Breast epithelium (tissue), 3 donors: Measurements from ENCODE around the gene CDH4.

ENCODE experiments used
- CTCF ChIP-seq, 3 donors: fragments of 450-650 bp; IDR thresholded peaks; one replicate each; pipeline ENCODE4 v1.5.1; 2016 to 2017; ENCODE audit warnings: antibody characterized with exemption in 3 of 3, mild to moderate bottlenecking in 3 of 3, moderate library complexity in 3 of 3
- POLR2A ChIP-seq: fragments of 450-650 bp; IDR thresholded peaks from one replicate; pipeline ENCODE4 v1.6.1; 2016; ENCODE audit warnings: antibody characterized with exemption, mild to moderate bottlenecking, moderate library complexity

DNA sequence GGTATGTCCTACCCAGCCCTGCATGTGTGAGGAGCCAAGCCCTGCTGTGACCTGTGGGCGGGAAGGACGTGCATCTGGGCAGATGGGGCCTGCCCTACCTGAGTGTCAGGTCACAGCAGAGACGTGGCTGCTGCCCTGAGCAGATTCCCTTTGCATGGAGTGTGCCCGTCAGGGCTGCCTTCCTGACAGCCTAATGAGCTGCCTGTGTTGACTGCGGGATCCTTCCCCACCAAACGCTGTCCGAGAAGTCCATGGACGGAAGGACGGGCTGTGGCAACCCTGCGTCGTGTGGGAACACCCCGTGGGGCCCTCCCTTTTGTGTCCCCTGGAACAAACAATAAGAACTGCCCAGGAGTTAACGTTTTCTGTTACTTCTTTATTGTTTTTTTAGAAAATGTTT, 343.2 kb downstream of the CDH4 start:
- TF ChIP-seq POLR2A (no peak), CTCF (IDR thresholded peaks at IDR 0.05) (no peak)
